Activated naive CD4-positive, alpha-beta T cell treated with anti-CD3 and anti-CD28 coated beads, Interleukin-2, amount 50 U/mL, for 24 hours (primary cell): ENCODE data around the gene FSD1.

ENCODE experiments used
- H3K27ac Mint-ChIP-seq: one replicate; pipeline ENCODE4 v1.8.0; 2021; ENCODE audit warnings: mild to moderate bottlenecking, mixed read lengths
- H3K27me3 Mint-ChIP-seq: one replicate; pipeline ENCODE4 v1.8.0; 2021; ENCODE audit warnings: mixed read lengths
- H3K36me3 Mint-ChIP-seq: one replicate; pipeline ENCODE4 v1.8.0; 2021; ENCODE audit warnings: mixed read lengths
- H3K4me1 Mint-ChIP-seq: one replicate; pipeline ENCODE4 v1.8.0; 2021; ENCODE audit warnings: mixed read lengths
- H3K4me3 Mint-ChIP-seq: one replicate; pipeline ENCODE4 v1.8.0; 2021; ENCODE audit warnings: mild to moderate bottlenecking, mixed read lengths
- H3K9me3 Mint-ChIP-seq: one replicate; pipeline ENCODE4 v1.8.0; 2021; ENCODE audit warnings: mixed read lengths

The FSD1 gene

GRCh38 chr19:4361152-4362046 is 57.0 kb downstream of the FSD1 start:
- no peak overlapping the region for H3K27ac Mint-ChIP-seq
- H3K36me3 Mint-ChIP-seq = peaks cover 2% of the 10 kb centered on the region
- H3K27me3 Mint-ChIP-seq = no peaks in the 10 kb centered on the region
- H3K4me1 Mint-ChIP-seq = no peaks in the 10 kb centered on the region
- H3K4me3 Mint-ChIP-seq = no peak overlapping the region
- no peaks in the 10 kb centered on the region for H3K9me3 Mint-ChIP-seq

GRCh38 chr19:4362101-4362828 is 57.9 kb downstream of the FSD1 start:
- H3K4me3 Mint-ChIP-seq = no peak overlapping the region
- H3K9me3 Mint-ChIP-seq = no peaks in the 10 kb centered on the region
- H3K27ac Mint-ChIP-seq = no peak overlapping the region
- peaks cover 2% of the 10 kb centered on the region for H3K36me3 Mint-ChIP-seq
- no peaks in the 10 kb centered on the region for H3K4me1 Mint-ChIP-seq
- no peaks in the 10 kb centered on the region for H3K27me3 Mint-ChIP-seq

- Mint-ChIP-seq H3K36me3 (peaks cover 2% of the 10 kb centered on the region), H3K27ac (no peak overlapping the region), H3K27me3 (no peaks in the 10 kb centered on the region), H3K4me1 (peaks cover 5% of the 10 kb centered on the region), H3K9me3 (no peaks in the 10 kb centered on the region), H3K4me3 (no peak overlapping the region)
These were observed 58.6 kb downstream of the FSD1 start for GRCh38 chr19:4362831-4363545.

GRCh38 chr19:4363571-4364304 is 59.3 kb downstream of the FSD1 start:
- Mint-ChIP-seq H3K27ac (peak overlapping the region; percentile 12), H3K9me3 (no peaks in the 10 kb centered on the region), H3K27me3 (no peaks in the 10 kb centered on the region), H3K4me1 (peaks cover 9% of the 10 kb centered on the region), H3K4me3 (no peak overlapping the region), H3K36me3 (peaks cover 2% of the 10 kb centered on the region)

GRCh38 chr19:4365341-4365740 is 60.9 kb downstream of the FSD1 start:
- peaks cover 2% of the 10 kb centered on the region for H3K36me3 Mint-ChIP-seq
- H3K9me3 Mint-ChIP-seq = no peaks in the 10 kb centered on the region
- H3K27ac Mint-ChIP-seq = no peak overlapping the region
- H3K4me3 Mint-ChIP-seq = no peak overlapping the region
- no peaks in the 10 kb centered on the region for H3K27me3 Mint-ChIP-seq
- H3K4me1 Mint-ChIP-seq = peaks cover 21% of the 10 kb centered on the region

- Mint-ChIP-seq H3K27me3 (no peaks in the 10 kb centered on the region), H3K4me3 (no peak overlapping the region), H3K36me3 (peaks cover 2% of the 10 kb centered on the region), H3K27ac (no peak overlapping the region), H3K4me1 (peaks cover 28% of the 10 kb centered on the region), H3K9me3 (no peaks in the 10 kb centered on the region)
These were observed 61.6 kb downstream of the FSD1 start for GRCh38 chr19:4365791-4366665.

GRCh38 chr19:4366666-4367335 is 62.4 kb downstream of the FSD1 start:
- Mint-ChIP-seq H3K4me1 (peaks cover 30% of the 10 kb centered on the region), H3K36me3 (peaks cover 2% of the 10 kb centered on the region), H3K27me3 (no peaks in the 10 kb centered on the region), H3K27ac (no peak overlapping the region), H3K9me3 (no peaks in the 10 kb centered on the region), H3K4me3 (no peak overlapping the region)

GRCh38 chr19:4367336-4367723 is 62.9 kb downstream of the FSD1 start:
- Mint-ChIP-seq H3K36me3 (no peaks in the 10 kb centered on the region), H3K4me1 (peaks cover 30% of the 10 kb centered on the region), H3K27ac (no peak overlapping the region), H3K9me3 (no peaks in the 10 kb centered on the region), H3K4me3 (no peak overlapping the region), H3K27me3 (no peaks in the 10 kb centered on the region)

- no peaks in the 10 kb centered on the region for H3K36me3 Mint-ChIP-seq
- no peaks in the 10 kb centered on the region for H3K27me3 Mint-ChIP-seq
- peaks cover 30% of the 10 kb centered on the region for H3K4me1 Mint-ChIP-seq
- H3K4me3 Mint-ChIP-seq = no peak overlapping the region
- H3K9me3 Mint-ChIP-seq = no peaks in the 10 kb centered on the region
- H3K27ac Mint-ChIP-seq = peak overlapping the region; percentile 41
These were observed 63.4 kb downstream of the FSD1 start for GRCh38 chr19:4367781-4368127.

- no peaks in the 10 kb centered on the region for H3K27me3 Mint-ChIP-seq
- H3K36me3 Mint-ChIP-seq = no peaks in the 10 kb centered on the region
- H3K9me3 Mint-ChIP-seq = no peaks in the 10 kb centered on the region
- H3K4me3 Mint-ChIP-seq = peak overlapping the region; percentile 87
- H3K4me1 Mint-ChIP-seq = peaks cover 30% of the 10 kb centered on the region
- H3K27ac Mint-ChIP-seq = peak overlapping the region; percentile 87
These were observed 63.9 kb downstream of the FSD1 start for GRCh38 chr19:4368128-4368820.

GRCh38 chr19:4369109-4369887 is 64.9 kb downstream of the FSD1 start:
- no peaks in the 10 kb centered on the region for H3K36me3 Mint-ChIP-seq
- H3K4me1 Mint-ChIP-seq = peaks cover 34% of the 10 kb centered on the region
- H3K27ac Mint-ChIP-seq = peak overlapping the region; percentile 97
- no peaks in the 10 kb centered on the region for H3K27me3 Mint-ChIP-seq
- no peaks in the 10 kb centered on the region for H3K9me3 Mint-ChIP-seq
- peak overlapping the region; percentile 87 for H3K4me3 Mint-ChIP-seq

GRCh38 chr19:4369888-4370260 is 65.5 kb downstream of the FSD1 start:
- H3K4me1 Mint-ChIP-seq = peaks cover 34% of the 10 kb centered on the region
- H3K27ac Mint-ChIP-seq = peak overlapping the region; percentile 97
- H3K36me3 Mint-ChIP-seq = no peaks in the 10 kb centered on the region
- peak overlapping the region; percentile 79 for H3K4me3 Mint-ChIP-seq
- no peaks in the 10 kb centered on the region for H3K9me3 Mint-ChIP-seq
- no peaks in the 10 kb centered on the region for H3K27me3 Mint-ChIP-seq

GRCh38 chr19:4370418-4371041 is 66.1 kb downstream of the FSD1 start:
- no peaks in the 10 kb centered on the region for H3K27me3 Mint-ChIP-seq
- H3K27ac Mint-ChIP-seq = peak overlapping the region; percentile 68
- H3K36me3 Mint-ChIP-seq = no peaks in the 10 kb centered on the region
- H3K4me3 Mint-ChIP-seq = peak overlapping the region; percentile 79
- H3K4me1 Mint-ChIP-seq = peaks cover 37% of the 10 kb centered on the region
- H3K9me3 Mint-ChIP-seq = no peaks in the 10 kb centered on the region
